Heart right ventricle (tissue), 16 donors: ENCODE results near the gene NECTIN1. TPM values are rescaled to one million over a fixed set of nuclear protein-coding genes. Genes with fewer than 3 reads are reported as not detected.
A peak's percentile ranks its signal among the peaks of the same experiment; 100 is the strongest.

Experiments used
- ATAC-seq, 8 donors: fragments of 200-7000 bp; cut with Tn5 transposase; one replicate each; pipeline ENCODE4 v1.9.1; 2020; ENCODE audit warnings: mild to moderate bottlenecking in 8 of 8, moderate library complexity in 8 of 8, moderate number of reproducible peaks in 1 of 8
- DNase-seq, 2 donors: peaks; one replicate each; pipeline ENCODE4 v3.0.0-alpha.2; 2020
- H3K27ac ChIP-seq, 10 donors: fragments of 200-600 bp; sonication (generic) in 2 of 10; one replicate each; pipeline versions ENCODE4 v1.5.0 to v1.8.0; 2020 to 2022; ENCODE audit warnings: mild to moderate bottlenecking in 3 of 10
- H3K27me3 ChIP-seq, 7 donors: fragments of 200-600 bp; one replicate each; pipeline ENCODE4 v1.8.0; 2021 to 2022; ENCODE audit warnings: mild to moderate bottlenecking in 2 of 7
- H3K36me3 ChIP-seq, 9 donors: fragments of 200-600 bp; sonication (generic) in 1 of 9; one replicate each; pipeline versions ENCODE4 v1.5.0 to v1.8.0; 2020 to 2022; ENCODE audit warnings: mild to moderate bottlenecking in 2 of 9
- H3K4me1 ChIP-seq, 9 donors: fragments of 200-600 bp; sonication (generic) in 1 of 9; one replicate each; pipeline versions ENCODE4 v1.5.0 to v1.8.0; 2020 to 2022; ENCODE audit warnings: mild to moderate bottlenecking in 4 of 9
- H3K4me3 ChIP-seq, 10 donors: fragments of 200-600 bp; sonication (generic) in 2 of 10; one replicate each; pipeline versions ENCODE4 v1.5.0 to v1.8.0; 2020 to 2022; ENCODE audit warnings: mild to moderate bottlenecking in 7 of 10, moderate library complexity in 2 of 10
- H3K9me3 ChIP-seq, 11 donors: fragments of 200-600 bp in 10 of 11; sonication (generic) in 2 of 11; one replicate each; pipeline versions ENCODE4 v1.5.0 to v1.8.0; 2013 to 2022; ENCODE audit warnings: mild to moderate bottlenecking in 2 of 11, control low read depth in 1 of 11, moderate library complexity in 1 of 11
- WGBS, 2 donors: extraction: QIAGEN DNeasy Blood & Tissue Kit; methylation state at CpG; one replicate each; pipeline ENCODE4 v1.1.7; 2013; ENCODE audit warnings: inconsistent platforms in 1 of 2; 5-methylcytosine and 5-hydroxymethylcytosine counted together
- intact Hi-C, 10 donors: fragments of 100-400 bp; cut with DNase I; formaldehyde crosslinking; loops; one replicate each; pipeline versions ENCODE4 v1.11.1 to v1.14.2; 2022
- polyA plus RNA-seq, 2 donors: library from polyadenylated mRNA; stranded (reverse); fragments of 200-250 nt; gene quantifications; one replicate each; pipeline ENCODE4 v1.2.3, GENCODE V29; 2013
- total RNA-seq, 10 donors: library from RNA; stranded (reverse); fragmentation: NEBNext Ultra II Directional in 3 of 10; extraction: Animal tissue kit (Norgen Biotek cat#: 25700) in 3 of 10; gene quantifications; one replicate each; pipeline versions ENCODE4 v1.2.1 to v1.2.4, GENCODE V29; 2021 to 2023
- TF ChIP-seq, protein P1 (sequence below), 9 donors: fragments of 200-600 bp; sonication (generic) in 2 of 9; IDR thresholded peaks; one replicate each; pipeline versions ENCODE4 v1.5.0 to v1.8.0; 2021 to 2022; ENCODE audit warnings: antibody characterized with exemption in 9 of 9, mild to moderate bottlenecking in 5 of 9, moderate library complexity in 1 of 9
- donor health status: Arrhythmogenic right ventricular cardiomyopathy.
- donor health status: ischemic (EF 13 %, LVEDD 7.1; RV severe dilation, severe dysfunction).
- donor health status: healthy with polysubstance abuse.
- donor health status: DM: no; HTN: yes; CAD: no.
- donor health status: DM: no; HTN: no; CAD: no.
- donor health status: ischemic (EF 25% LVEDD 6.9; RV normal size, moderate dysfunction).
- donor health status: ischemic (EF 25% LVEDD 5.7; RV mildly dilated, moderate dysfunction).
- donor health status: healthy.
- donor health status: DM: yes; HTN: yes; CAD: no.
- donor health status: Ischemic cardiomyopathy.
- donor health status: ischemic (EF 35%, LVEDD 5.7; RV mildly dilated, moderate dysfunction).
- donor health status: nonischemic (EF 11% LVEDD 7.7; RV severe dilation, severe dysfunction).
- donor health status: DM: yes; HTN: yes; CAD: no.
- donor health status: PGD.
- donor health status: ischemic (EF 29% LVEDD 5.4; RV normal size, mild dysfunction).
- donor health status: nonischemic (EF 23%, LVEDD 6.1; RV moderate dilation, normal function).

NECTIN1 gene
- total and polyA plus RNA-seq, 12 donors: 4.0 to 22.8 (median 10.4) TPM

DNA sequence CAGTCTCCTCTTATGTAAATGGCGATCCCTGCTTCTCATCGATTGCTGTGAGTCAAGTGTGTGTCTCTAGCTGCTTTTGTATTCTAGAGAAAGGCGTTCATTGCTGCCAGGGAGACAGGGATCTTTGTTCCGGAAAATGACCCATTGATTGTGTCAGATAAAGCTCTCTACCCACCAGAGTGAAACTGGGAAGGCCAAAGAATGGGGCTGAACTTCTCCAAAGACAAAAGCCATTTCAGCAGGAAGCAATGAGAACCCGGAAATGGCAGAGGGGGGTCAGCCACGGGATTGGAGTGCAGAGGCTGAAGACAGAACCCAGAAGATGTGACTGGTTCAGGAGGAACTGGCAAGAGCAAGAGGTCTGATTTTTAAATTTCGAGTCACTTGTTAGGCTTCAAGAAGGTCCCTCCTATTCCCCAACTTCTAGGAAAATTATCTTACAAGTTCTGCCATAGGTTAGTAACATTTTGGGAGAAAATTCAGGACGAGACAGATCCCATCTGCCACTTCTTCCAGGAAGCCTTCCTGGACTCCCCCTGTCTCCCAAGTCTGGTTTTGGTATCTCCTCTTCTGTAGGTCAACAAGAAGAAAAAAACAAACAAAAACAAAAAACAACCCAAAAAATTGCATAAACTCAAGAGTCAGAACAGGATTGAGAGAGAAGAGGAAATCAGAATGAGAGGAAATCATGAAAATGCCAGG, 110.6 kb downstream of the NECTIN1 start:
- ATAC-seq (peak in 7 of 8 donors; percentile 42 to 69 (median 57)), DNase-seq (peak; percentile 25 to 29)
- intact Hi-C loops: no loop called here
- 45 to 46% methylated on average over 8 of the region's 8 CpGs for WGBS, 2 donors
- Histone ChIP-seq H3K27me3 (peaks cover 0 to 45% (median 20%) of the 10 kb centered on the region in 7 donors), H3K27ac (peak overlapping the region in 2 of 10 donors; percentile 19 to 65), H3K4me3 (no peak overlapping the region), H3K4me1 (peaks cover 0 to 35% (median 0%) of the 10 kb centered on the region in 9 donors), H3K9me3 (peaks cover 0 to 3% (median 0%) of the 10 kb centered on the region in 11 donors), H3K36me3 (no peaks in the 10 kb centered on the region)
- TF ChIP-seq, protein P1, sequence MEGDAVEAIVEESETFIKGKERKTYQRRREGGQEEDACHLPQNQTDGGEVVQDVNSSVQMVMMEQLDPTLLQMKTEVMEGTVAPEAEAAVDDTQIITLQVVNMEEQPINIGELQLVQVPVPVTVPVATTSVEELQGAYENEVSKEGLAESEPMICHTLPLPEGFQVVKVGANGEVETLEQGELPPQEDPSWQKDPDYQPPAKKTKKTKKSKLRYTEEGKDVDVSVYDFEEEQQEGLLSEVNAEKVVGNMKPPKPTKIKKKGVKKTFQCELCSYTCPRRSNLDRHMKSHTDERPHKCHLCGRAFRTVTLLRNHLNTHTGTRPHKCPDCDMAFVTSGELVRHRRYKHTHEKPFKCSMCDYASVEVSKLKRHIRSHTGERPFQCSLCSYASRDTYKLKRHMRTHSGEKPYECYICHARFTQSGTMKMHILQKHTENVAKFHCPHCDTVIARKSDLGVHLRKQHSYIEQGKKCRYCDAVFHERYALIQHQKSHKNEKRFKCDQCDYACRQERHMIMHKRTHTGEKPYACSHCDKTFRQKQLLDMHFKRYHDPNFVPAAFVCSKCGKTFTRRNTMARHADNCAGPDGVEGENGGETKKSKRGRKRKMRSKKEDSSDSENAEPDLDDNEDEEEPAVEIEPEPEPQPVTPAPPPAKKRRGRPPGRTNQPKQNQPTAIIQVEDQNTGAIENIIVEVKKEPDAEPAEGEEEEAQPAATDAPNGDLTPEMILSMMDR (IDR thresholded peaks at IDR 0.05): no peak

DNA sequence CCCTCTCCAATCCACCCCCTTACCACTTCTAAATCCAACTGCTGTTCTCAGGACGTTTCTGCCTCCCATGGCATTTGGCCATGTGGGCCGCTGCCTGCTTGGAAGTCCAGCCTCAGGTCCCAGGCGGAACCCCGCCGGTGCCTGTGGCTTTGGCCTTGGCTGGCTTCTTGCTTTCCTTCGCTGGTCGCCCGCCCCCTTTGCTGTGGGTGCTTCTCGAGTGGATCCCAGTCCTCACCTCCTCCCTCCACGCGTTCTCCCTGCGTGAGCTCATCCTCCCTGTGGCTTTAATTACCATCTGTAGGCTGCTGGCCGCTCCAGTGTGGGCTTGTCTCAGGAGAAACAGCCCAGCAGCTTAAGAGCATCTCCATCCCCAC, 111.7 kb downstream of the NECTIN1 start:
- TF ChIP-seq, protein P1 (IDR thresholded peaks at IDR 0.05): no peak
- ATAC-seq (no peak), DNase-seq (no peak)
- WGBS, 2 donors: 50 to 60% methylated on average over 13 of the region's 13 CpGs
- Histone ChIP-seq H3K4me3 (no peak overlapping the region), H3K27ac (no peak overlapping the region), H3K9me3 (peaks cover 0 to 3% (median 0%) of the 10 kb centered on the region in 11 donors), H3K27me3 (peaks cover 0 to 39% (median 17%) of the 10 kb centered on the region in 7 donors), H3K4me1 (peaks cover 0 to 35% (median 0%) of the 10 kb centered on the region in 9 donors), H3K36me3 (no peaks in the 10 kb centered on the region)
- intact Hi-C loops: no loop called here

DNA sequence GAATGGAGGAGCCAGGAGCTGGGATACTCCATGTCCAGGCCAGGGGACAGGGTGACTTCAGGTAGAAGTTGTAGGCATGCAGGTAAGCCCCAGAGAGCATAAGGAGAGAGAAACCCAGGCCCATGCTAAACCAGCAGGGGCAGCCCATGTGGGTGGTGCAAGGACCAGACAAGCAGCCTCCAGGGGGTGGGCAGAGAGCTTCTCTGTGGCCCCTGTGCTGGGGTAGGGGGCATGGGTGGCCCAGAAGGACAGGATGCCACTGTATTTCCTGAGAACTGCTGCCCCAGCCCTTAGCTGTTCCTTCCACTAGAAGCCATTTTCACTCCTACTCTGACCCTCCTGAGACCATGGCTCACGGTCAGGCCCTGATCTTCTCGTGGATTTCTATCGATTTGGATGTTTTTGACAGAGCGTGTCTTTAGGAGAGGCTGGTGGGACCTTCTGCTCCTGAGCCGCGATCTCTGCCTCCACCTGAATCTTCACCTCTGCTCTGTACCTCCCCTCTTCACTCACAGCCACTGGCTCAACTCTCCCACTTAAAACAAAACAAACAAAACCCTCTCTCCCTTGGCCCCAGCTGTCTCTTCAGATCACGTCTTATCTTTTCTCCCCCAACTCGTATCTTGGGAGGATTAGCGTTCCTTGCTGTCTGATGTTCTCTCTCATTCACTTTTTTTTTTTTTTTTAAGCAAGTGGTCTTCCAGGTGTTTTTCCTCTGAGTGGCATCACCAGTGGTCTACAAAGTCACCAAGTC, 112.2 kb downstream of the NECTIN1 start:
- peaks cover 0 to 39% (median 21%) of the 10 kb centered on the region in 7 donors for H3K27me3 ChIP-seq
- H3K36me3 ChIP-seq: no peaks in the 10 kb centered on the region
- peaks cover 0 to 35% (median 0%) of the 10 kb centered on the region in 9 donors for H3K4me1 ChIP-seq
- 52 to 55% methylated on average over 9 of the region's 9 CpGs for WGBS, 2 donors
- H3K9me3 ChIP-seq: peaks cover 0 to 3% (median 0%) of the 10 kb centered on the region in 11 donors
- no peak overlapping the region for H3K4me3 ChIP-seq
- ATAC-seq: peak in 1 of 8 donors; percentile 25
- H3K27ac ChIP-seq: no peak overlapping the region
- DNase-seq: no peak
- TF ChIP-seq, protein P1 (IDR thresholded peaks at IDR 0.05): no peak
- intact Hi-C loops: no loop called here

DNA sequence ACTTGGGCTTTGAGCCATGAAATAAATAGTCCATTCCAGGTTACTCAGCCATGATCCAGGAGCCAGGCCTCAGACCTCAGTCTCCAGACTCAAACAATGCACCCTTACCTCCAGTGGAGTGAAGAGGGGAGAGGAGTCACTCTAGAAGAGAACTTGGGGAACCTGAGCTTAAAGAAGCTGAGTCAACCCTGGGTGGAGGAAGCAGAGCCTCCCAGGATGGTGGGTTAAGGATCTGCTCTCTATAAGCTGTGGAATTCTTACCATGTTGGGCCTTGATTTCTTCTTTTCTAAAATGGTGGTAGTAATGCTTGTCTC, 113.2 kb downstream of the NECTIN1 start:
- peaks cover 0 to 45% (median 24%) of the 10 kb centered on the region in 7 donors for H3K27me3 ChIP-seq
- ATAC-seq: peak in 1 of 8 donors; percentile 6
- H3K4me3 ChIP-seq: no peak overlapping the region
- H3K27ac ChIP-seq: peak overlapping the region in 3 of 10 donors; percentile 9 to 71 (median 14)
- H3K4me1 ChIP-seq: peaks cover 0 to 35% (median 0%) of the 10 kb centered on the region in 9 donors
- peaks cover 0 to 3% (median 0%) of the 10 kb centered on the region in 11 donors for H3K9me3 ChIP-seq
- DNase-seq: no peak
- no peaks in the 10 kb centered on the region for H3K36me3 ChIP-seq
- intact Hi-C loops: no loop called here
- TF ChIP-seq, protein P1 (IDR thresholded peaks at IDR 0.05): no peak
